Stimulated activated CD4-positive, alpha-beta T cell treated with anti-CD3 and anti-CD28 coated beads, TNF-alpha, amount 100 ng/mL, for 24 hours (primary cell): ENCODE data around the gene PNPLA1.
"Not testable (repeated sequence)": the region's sequence is repeated elsewhere in the genome, so short reads cannot be mapped to it uniquely, and the experiment has no call there.

Source experiments
- DNase-seq, 3 experiments: peaks; one replicate each; pipeline ENCODE4 v3.0.0-alpha.2; 2020; ENCODE audit warnings: low read depth in 3 of 3

PNPLA1 gene

GRCh38 chr6:36336208-36336710, 66.4 kb downstream of the PNPLA1 start:
- no peak for DNase-seq

DNA sequence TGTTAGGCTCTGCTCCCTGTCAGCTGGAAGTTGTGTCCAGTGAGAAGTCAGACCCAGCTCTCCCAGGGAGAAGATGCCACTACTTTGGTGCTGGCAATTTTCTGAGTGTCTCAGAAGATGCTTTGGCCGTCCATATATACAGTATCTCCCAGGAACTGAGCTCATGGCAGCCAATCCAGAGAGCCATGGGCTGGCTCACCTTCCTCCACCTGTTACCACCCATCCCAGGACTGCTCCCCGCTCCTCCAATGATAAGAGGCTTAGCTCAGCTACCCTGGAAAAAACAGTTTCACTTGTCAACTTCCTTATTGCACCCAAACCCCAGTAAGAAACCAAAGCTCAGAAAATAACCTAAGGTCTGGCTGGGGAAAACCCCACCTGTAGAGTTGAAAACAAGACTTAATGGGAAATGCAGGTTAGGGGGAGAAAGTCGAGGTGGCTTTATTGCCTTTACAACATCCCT, 67.0 kb downstream of the PNPLA1 start, which contains the start of gene BNIP5:
BNIP5 (minus strand) TSS at position 110 of the 463 bp plus-strand sequence. CDS start 6,198 bp downstream, outside the sequence.
- DNase-seq, result no peak

DNA sequence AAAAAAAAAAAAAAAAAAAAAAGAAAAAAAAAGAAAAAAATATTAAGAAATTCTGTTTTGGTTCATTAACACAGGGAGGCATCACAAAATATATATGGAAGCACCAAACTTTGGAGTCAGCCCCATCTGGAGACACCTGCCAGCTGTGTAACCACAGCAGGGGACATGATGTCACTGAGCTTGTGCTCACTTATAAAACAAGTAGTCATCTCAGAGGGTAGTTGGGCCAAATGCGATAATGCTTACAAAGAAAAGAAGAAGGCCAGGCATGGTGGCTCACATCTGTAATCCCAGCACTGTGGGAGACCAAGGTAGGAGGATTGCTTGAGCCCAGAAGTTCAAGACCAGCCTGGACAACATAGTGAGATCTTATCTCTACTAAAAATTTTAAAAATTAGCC, 68.0 kb downstream of the PNPLA1 start:
- no peak for DNase-seq

GRCh38 chr6:36338223-36338622, 68.4 kb downstream of the PNPLA1 start:
- DNase-seq, result not testable (repeated sequence)

DNA sequence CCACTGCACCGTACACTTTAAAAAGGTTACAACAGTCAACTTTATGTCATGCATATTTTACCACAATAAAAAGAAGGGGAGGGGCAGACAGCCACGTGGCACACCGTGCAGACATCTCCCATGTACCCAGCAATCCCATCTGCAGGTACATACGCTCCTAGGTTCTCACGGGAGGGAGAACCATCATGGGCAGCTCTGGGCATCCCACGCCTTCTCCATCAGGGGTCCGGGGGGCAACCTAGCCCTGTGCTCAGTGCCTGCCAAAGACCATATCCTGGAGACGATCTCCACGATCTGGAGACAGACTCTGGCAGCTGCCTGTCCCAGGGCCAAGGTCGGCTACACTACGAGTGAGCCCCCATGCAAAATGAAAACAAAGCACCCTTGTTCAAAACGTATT, 69.3 kb downstream of the PNPLA1 start:
- no peak for DNase-seq

DNA sequence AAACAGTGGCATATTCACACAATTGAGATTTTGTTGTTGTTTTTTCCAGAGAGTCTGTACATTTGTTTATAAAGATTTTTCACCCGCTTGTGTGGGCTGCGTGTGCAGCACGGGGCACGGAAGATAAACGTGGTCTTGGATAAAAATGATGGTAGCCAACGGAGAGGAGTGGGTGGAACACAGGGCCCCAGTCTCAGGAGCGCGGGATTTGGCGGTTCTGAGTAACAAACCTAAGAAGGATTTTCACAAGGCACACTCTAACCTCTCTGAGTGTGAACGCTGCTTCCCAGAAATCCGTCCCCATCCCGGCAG, 70.4 kb downstream of the PNPLA1 start:
- DNase-seq, result no peak

GRCh38 chr6:36340618-36341454, 71.0 kb downstream of the PNPLA1 start:
- DNase-seq, result peak; percentile 53 to 70 (median 60)

- no peak for DNase-seq
Measured at GRCh38 chr6:36343109-36343680, 73.3 kb downstream of the PNPLA1 start.

DNA sequence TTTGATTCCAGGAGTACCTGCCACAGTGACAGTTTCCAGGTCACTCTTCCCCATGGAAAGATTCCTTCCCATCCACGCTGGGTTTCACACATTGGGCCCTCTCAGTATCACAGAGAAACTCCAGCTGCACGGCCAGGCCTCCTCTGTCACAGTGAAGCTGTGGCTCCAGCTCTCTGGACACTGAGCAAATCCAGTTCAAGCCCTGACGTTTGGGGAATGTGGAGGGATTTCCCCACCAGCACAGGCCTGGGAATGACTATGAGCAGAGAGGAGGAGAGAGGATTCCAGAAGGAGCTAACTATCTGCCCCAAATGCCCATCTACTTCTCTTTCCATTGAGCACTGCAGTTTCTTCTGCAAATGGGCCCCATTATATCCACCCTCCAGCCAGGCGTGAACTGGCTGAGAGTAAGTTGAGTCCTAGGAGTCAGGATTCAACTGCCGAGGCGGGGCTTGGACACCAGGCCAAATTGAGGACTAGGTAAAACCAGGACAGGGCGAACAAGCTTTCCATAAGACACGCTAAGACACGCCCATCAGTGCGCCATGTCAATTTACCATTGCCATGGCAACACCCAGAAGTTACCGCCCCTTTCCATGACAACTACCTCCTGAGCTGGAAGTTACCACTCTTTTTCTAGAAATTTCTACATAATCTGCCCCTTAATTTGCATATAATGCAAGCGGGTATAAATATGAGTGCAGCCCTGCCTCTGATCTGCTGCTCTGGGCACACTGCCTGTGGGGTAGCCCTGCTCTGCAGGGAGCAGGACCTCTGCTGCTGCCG, 76.0 kb downstream of the PNPLA1 start:
- DNase-seq, result no peak

GRCh38 chr6:36346486-36347273, 76.8 kb downstream of the PNPLA1 start:
- DNase-seq, result no peak

GRCh38 chr6:36347621-36348020, 77.8 kb downstream of the PNPLA1 start:
- no peak for DNase-seq

DNA sequence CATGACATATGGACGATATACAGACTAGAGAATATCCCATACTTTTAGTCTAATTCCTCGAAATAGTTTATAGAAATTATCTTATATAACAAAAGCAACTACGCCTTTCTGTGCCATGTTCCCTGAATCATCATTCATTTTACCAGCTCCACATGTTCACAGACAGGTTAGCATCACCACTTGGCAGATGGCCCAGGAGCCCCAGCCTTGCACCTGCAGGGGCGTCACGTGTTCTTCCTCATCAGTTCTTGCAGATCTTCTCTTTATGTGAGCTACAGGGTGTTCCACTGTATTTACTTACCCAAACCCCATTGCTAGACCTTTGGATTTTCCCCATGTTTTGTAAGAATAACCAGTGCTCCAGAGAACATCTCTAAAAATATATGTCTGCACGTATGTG, 79.4 kb downstream of the PNPLA1 start:
- no peak for DNase-seq

DNA sequence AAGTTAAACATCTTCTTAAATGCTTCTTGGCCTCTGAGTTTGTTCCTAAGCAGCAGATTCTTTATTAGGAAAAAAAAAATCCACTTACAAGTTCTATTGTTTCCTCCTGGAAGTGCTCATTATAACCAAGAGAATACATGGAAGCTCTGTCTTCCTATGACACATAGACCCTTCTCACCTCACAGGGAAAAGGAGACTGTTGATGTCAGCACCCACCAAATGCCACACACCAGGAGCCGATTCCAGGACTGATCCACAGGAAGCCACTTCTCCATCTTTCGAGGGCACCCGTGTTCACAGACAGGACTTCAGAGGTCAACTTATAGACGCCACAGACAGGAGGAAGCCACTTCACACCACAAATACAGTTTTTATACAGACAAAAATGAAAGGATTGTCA, 80.2 kb downstream of the PNPLA1 start:
- no peak for DNase-seq

DNA sequence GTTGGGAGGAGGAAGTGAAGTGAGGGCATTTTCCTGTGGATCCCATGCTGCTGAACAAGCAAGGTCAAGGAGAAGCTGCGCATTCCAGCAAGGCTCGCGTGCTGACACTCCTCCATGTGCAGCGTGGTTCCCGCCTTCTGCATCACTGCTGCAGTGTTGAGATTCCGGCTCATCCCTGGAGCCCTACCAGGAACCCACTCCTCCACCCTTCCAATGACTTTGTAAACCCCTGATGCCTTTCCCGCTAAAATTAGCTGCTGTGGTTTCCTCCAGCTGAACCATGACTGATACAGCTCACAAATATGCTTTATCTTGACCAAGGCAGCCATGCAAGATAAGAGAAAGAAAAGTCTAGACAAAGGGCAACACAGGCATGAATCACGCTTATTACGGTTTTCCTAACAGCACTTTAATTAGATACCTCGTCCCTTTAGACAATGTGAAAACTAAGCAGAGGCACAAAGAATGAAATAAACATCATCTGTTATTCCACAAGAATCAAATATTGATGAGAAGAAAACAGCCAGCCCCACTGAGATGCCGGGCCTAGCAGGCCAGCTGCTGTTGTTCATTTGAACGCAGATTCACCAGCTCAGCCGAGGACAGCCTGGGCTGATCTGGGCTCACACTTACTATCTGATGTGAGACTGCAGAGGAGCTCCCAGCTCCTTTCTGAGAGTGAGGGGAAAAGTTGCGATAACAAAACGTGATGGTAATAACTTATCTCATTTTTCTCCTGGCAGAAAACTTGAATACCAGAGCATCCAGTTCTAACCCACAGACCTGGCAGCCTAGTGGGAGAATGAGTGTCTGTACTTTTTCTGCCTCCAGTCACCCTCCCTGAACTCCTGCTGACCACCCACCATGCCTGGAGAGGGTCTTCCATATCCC, 81.1 kb downstream of the PNPLA1 start:
- DNase-seq, result no peak

DNA sequence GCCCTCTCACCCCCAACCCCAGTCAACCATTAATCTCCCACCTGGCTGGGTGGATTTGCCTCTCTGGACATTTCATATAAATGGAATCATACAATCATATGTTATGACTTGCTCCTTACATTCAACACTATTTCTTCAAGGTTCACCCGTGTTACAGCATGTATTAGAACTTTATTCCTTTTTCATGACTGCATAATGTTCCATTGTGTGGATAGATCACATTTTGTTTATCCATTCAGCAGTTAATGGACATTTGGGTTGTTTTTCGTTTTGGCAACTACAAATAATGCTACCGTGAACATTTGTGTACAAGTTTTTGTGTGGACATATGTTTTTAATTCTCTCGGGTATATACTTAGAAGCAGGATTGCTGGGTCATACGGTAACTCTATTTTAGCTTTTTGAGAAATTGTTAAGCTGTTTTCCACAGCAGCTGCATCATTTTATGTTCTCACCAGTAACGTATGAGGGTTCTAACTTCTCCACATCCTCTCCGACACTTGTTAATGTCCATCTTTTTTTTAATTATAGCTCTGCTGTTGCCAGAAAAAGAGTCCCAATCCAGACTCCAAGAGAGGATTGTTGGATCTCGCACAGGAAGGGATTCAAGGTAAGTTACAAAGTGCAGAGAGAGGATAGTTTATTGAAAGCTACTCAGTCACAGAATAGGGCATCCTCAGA, 82.8 kb downstream of the PNPLA1 start:
- DNase-seq, result no peak

- no peak for DNase-seq
Measured at GRCh38 chr6:36353411-36353915, 83.6 kb downstream of the PNPLA1 start.

- DNase-seq, result no peak
Measured at GRCh38 chr6:36355819-36356218, 86.0 kb downstream of the PNPLA1 start.

GRCh38 chr6:36357872-36358225, 88.0 kb downstream of the PNPLA1 start:
- DNase-seq, result no peak
